Iris pigment epithelial cell (primary cell): ENCODE results near the gene DGKQ.

Experiments
- DNase-seq: peaks from one replicate; pipeline ENCODE4 v3.0.0-alpha.2; 2011; ENCODE audit warnings: low read depth

Gene DGKQ

GRCh38 chr4:961351-962230 lies 11.8 kb downstream of the DGKQ start:
- no peak for DNase-seq

- DNase-seq: no peak
Observed at GRCh38 chr4:960636-961350, 12.6 kb downstream of the DGKQ start.

- DNase-seq: no peak
Observed at GRCh38 chr4:960140-960635, 13.2 kb downstream of the DGKQ start.

GRCh38 chr4:959338-960139 lies 13.8 kb downstream of the DGKQ start:
- no peak for DNase-seq

GRCh38 chr4:958696-959337 lies 14.6 kb downstream of the DGKQ start:
- DNase-seq: no peak

GRCh38 chr4:958314-958665 lies 15.1 kb downstream of the DGKQ start:
- DNase-seq: no peak

DNA sequence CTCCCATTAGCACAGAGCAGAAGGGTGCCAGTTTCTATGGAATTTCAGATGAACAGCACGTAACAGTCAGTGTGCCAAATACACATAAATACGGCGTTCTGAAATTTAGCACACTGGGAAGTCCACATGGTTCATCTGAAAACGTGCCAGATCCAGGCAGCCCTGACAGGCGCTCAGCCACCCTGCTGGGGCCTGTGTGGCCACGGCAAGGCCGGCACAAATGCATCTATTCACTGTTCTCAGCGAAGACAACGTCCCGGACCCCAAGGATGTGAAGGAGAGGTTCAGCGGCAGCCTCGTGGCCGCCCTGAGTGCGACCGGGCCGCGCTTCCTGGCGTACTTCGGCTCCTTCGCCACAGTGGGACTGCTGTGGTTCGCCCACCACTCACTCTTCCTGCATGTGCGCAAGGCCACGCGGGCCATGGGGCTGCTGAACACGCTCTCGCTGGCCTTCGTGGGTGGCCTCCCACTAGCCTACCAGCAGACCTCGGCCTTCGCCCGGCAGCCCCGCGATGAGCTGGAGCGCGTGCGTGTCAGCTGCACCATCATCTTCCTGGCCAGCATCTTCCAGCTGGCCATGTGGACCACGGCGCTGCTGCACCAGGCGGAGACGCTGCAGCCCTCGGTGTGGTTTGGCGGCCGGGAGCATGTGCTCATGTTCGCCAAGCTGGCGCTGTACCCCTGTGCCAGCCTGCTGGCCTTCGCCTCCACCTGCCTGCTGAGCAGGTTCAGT lies 15.6 kb downstream of the DGKQ start:
- no peak for DNase-seq

GRCh38 chr4:957231-957580 lies 16.2 kb downstream of the DGKQ start:
- DNase-seq: no peak

- DNase-seq: no peak
Observed at GRCh38 chr4:956531-957230, 16.7 kb downstream of the DGKQ start.

DNA sequence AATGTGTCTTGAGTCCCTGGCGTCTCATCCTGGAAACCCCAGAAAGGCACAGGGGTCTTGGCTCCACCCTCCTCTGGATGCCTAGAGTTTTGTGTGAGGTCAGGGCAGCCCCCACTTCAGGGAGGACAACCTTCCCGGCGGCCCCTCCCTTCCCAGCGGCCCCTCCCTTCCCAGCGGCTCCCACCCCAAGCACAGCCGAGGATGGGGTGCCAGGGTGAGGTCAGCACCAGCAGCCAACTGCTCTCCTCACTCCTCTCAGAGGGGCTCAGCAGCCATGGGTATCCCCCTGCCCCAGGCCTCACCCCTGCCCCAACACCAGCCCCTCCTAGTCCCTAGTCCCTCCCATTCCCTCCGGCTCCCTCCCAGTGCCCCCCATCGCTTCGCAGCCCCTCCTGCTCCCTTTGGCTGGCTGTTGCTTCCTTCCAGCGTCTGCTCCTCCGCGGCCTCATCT lies 17.4 kb downstream of the DGKQ start:
- no peak for DNase-seq

DNA sequence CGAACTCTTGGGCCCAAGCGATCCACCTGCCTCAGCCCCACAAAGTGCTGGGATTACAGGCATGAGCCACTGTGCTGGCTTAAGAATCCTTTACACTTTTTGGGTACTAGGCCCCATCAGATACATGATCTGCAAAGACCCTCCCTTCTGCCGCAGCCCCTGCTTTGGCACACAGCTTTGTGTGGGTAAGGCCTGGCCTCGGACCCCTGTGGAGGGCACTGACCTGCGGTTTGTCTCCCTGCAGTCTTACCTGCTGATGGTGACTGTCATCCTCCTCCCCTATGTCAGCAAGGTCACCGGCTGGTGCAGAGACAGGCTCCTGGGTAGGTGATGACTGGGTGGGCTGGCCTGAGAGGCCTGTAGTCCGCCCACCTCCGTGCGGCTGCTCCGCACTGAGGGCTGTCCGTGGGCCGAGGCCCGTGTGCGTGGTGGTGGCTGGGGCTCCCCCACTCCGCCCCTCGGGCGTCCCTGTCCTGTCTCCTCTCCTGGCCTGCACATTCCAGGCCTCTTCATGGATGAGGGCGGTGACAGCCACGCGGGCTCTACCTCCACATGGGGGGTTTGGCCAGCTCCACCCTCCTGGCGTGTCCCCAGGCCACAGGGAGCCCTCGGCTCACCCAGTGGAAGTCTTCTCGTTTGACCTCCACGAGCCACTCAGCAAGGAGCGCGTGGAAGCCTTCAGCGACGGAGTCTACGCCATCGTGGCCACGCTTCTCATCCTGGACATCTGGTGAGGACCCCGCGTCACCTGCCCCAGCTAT lies 18.0 kb downstream of the DGKQ start:
- no peak for DNase-seq

GRCh38 chr4:954211-955020 lies 19.0 kb downstream of the DGKQ start:
- DNase-seq: no peak

DNA sequence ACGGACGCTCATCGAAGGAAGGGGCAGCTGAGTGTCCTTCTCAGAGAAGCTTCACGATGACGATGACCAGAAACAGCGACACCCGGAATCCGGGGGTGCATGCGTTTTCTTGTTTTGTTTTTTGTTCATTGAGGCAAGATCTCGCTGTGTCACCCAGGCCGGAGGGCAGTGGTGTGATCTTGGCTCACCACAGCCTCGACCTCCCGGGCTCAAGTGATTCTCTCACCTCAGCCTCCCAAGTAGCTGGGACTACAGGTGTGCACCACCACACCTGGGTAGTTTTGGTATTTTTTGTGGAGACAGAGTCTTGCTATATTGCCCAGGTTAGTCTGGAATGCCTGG lies 19.8 kb downstream of the DGKQ start:
- DNase-seq: no peak

GRCh38 chr4:952881-953573 lies 20.3 kb downstream of the DGKQ start:
- no peak for DNase-seq

GRCh38 chr4:951594-952468 lies 21.5 kb downstream of the DGKQ start:
- DNase-seq: no peak

- no peak for DNase-seq
Observed at GRCh38 chr4:951186-951585, 22.2 kb downstream of the DGKQ start.
